ENCODE measurements around the gene PSMA8.
"Not testable (repeated sequence)": the region's sequence is repeated elsewhere in the genome, so short reads cannot be mapped to it uniquely, and the experiment has no call there.

The PSMA8 gene

DNA sequence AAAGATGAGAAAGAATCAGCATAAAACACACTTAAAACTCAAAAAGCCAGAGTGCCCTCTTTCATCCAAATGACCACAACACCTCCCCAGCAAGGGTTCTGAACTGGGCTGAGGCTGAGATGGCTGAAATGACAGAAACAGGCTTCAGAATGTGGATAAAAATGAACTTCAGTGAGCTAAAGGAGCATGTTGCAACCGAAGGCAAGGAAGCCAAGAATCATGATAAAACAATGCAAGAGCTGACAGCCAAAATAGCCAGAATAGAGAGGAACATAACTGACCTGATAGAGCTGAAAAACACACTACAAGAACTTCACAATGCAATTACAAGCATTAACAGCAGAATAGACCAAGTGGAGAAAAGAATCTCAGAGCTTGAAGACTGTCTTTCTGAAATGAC is 12.2 kb upstream of the PSMA8 start:
- no peak overlapping the region for H2BK5ac ChIP-seq (ENCODE audit: low read depth, low read length, poor library complexity)
- H3K79me2 ChIP-seq (ENCODE audit: control insufficient read depth, insufficient read depth, low read length, poor library complexity): no peaks in the 10 kb centered on the region
- H4K12ac ChIP-seq (ENCODE audit: low read depth, low read length): no peak overlapping the region
- H3K27me3 ChIP-seq (ENCODE audit: insufficient read depth, low read length): no peaks in the 10 kb centered on the region
- H4K91ac ChIP-seq (ENCODE audit: low read depth, low read length): no peak overlapping the region
- H3K4ac ChIP-seq (ENCODE audit: low read depth, low read length): no peak overlapping the region
- H3K9ac ChIP-seq (ENCODE audit: low read length): no peak overlapping the region
- no peaks in the 10 kb centered on the region for H3K79me1 ChIP-seq (ENCODE audit: low read length)
- H3K23ac ChIP-seq (ENCODE audit: low read length): no peak overlapping the region
- no peak overlapping the region for H2BK12ac ChIP-seq (ENCODE audit: low read length)
- WGBS (ENCODE audit: extremely low coverage, insufficient coverage, insufficient read length): no CpG with 5 or more reads among the region's 1 CpG
- no peak overlapping the region for H3K18ac ChIP-seq (ENCODE audit: low read length)
- peaks cover 2% of the 10 kb centered on the region for H3K9me3 ChIP-seq (ENCODE audit: insufficient read depth, low read depth, low read length)
- H2AK5ac ChIP-seq (ENCODE audit: low read length): no peak overlapping the region
- H4K8ac ChIP-seq (ENCODE audit: low read depth, low read length): no peak overlapping the region
- no peak overlapping the region for H2BK120ac ChIP-seq (ENCODE audit: insufficient read depth, low read length, poor library complexity)
- no peak for DNase-seq
- no peak overlapping the region for H2AFZ ChIP-seq (ENCODE audit: insufficient read depth, low read length, poor library complexity)
- no peak overlapping the region for H3K4me3 ChIP-seq (ENCODE audit: low read depth, low read length)
- no peaks in the 10 kb centered on the region for H3K4me1 ChIP-seq (ENCODE audit: control insufficient read depth in 1 of 2, insufficient read depth in 2 of 2, low read length in 2 of 2)
- no peak overlapping the region for H3K14ac ChIP-seq (ENCODE audit: low read length)
- no peak overlapping the region for H3K27ac ChIP-seq (ENCODE audit: low read depth, low read length)
- H3K36me3 ChIP-seq (ENCODE audit: control insufficient read depth in 1 of 2, insufficient read depth in 2 of 2, low read length in 2 of 2): no peaks in the 10 kb centered on the region
- no peak overlapping the region for H3K4me2 ChIP-seq (ENCODE audit: low read length)

DNA sequence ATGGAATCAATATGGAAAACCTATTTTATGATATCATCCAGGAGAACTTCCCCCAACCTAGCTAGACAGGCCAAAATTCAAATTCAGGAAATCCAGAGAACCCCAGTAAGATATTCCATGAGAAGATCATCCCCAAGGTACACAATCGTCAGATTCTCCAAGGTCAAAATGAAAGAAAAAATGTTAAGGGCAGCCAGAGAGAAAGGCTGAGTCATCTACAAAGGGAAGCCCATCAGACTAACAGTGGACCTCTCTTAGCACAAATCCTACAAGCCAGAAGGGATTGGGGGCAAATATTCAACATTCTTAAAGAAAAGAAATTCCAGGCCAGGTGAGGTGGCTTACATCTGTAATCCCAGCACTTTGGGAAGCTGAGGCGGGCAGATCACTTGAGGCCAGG is 11.7 kb upstream of the PSMA8 start:
- H2BK12ac ChIP-seq (ENCODE audit: low read length); H2AK5ac ChIP-seq (ENCODE audit: low read length); H3K36me3 ChIP-seq (ENCODE audit: control insufficient read depth in 1 of 2, insufficient read depth in 2 of 2, low read length in 2 of 2); H3K23ac ChIP-seq (ENCODE audit: low read length); H2BK120ac ChIP-seq (ENCODE audit: insufficient read depth, low read length, poor library complexity); DNase-seq; H2AFZ ChIP-seq (ENCODE audit: insufficient read depth, low read length, poor library complexity); H3K9me3 ChIP-seq (ENCODE audit: insufficient read depth, low read depth, low read length); H3K4me3 ChIP-seq (ENCODE audit: low read depth, low read length); H3K4ac ChIP-seq (ENCODE audit: low read depth, low read length); H3K4me2 ChIP-seq (ENCODE audit: low read length); H3K9ac ChIP-seq (ENCODE audit: low read length); H4K12ac ChIP-seq (ENCODE audit: low read depth, low read length); H3K79me2 ChIP-seq (ENCODE audit: control insufficient read depth, insufficient read depth, low read length, poor library complexity); H4K91ac ChIP-seq (ENCODE audit: low read depth, low read length); H3K4me1 ChIP-seq (ENCODE audit: control insufficient read depth in 1 of 2, insufficient read depth in 2 of 2, low read length in 2 of 2); H3K27ac ChIP-seq (ENCODE audit: low read depth, low read length); H3K18ac ChIP-seq (ENCODE audit: low read length); H3K14ac ChIP-seq (ENCODE audit: low read length); H3K79me1 ChIP-seq (ENCODE audit: low read length); H2BK5ac ChIP-seq (ENCODE audit: low read depth, low read length, poor library complexity); H4K8ac ChIP-seq (ENCODE audit: low read depth, low read length); H3K27me3 ChIP-seq (ENCODE audit: insufficient read depth, low read length): not testable (repeated sequence)
- WGBS (ENCODE audit: extremely low coverage, insufficient coverage, insufficient read length): no CpG with 5 or more reads among the region's 2 CpGs

GRCh38 chr18:26127786-26128185 is 5.9 kb upstream of the PSMA8 start:
- Histone ChIP-seq H3K79me1 (ENCODE audit: low read length) (no peaks in the 10 kb centered on the region), H3K4me1 (ENCODE audit: control insufficient read depth in 1 of 2, insufficient read depth in 2 of 2, low read length in 2 of 2) (no peaks in the 10 kb centered on the region), H3K27me3 (ENCODE audit: insufficient read depth, low read length) (no peaks in the 10 kb centered on the region), H3K9ac (ENCODE audit: low read length) (no peak overlapping the region), H3K36me3 (ENCODE audit: control insufficient read depth in 1 of 2, insufficient read depth in 2 of 2, low read length in 2 of 2) (no peaks in the 10 kb centered on the region), H2AK5ac (ENCODE audit: low read length) (no peak overlapping the region), H4K8ac (ENCODE audit: low read depth, low read length) (no peak overlapping the region), H4K12ac (ENCODE audit: low read depth, low read length) (no peak overlapping the region), H3K4me3 (ENCODE audit: low read depth, low read length) (no peak overlapping the region), H4K91ac (ENCODE audit: low read depth, low read length) (no peak overlapping the region), H3K4ac (ENCODE audit: low read depth, low read length) (no peak overlapping the region), H3K14ac (ENCODE audit: low read length) (no peak overlapping the region), H3K79me2 (ENCODE audit: control insufficient read depth, insufficient read depth, low read length, poor library complexity) (no peaks in the 10 kb centered on the region), H3K18ac (ENCODE audit: low read length) (no peak overlapping the region), H2BK120ac (ENCODE audit: insufficient read depth, low read length, poor library complexity) (no peak overlapping the region), H3K4me2 (ENCODE audit: low read length) (no peak overlapping the region), H3K27ac (ENCODE audit: low read depth, low read length) (no peak overlapping the region), H3K23ac (ENCODE audit: low read length) (no peak overlapping the region), H2BK12ac (ENCODE audit: low read length) (no peak overlapping the region), H2BK5ac (ENCODE audit: low read depth, low read length, poor library complexity) (no peak overlapping the region), H2AFZ (ENCODE audit: insufficient read depth, low read length, poor library complexity) (no peak overlapping the region), H3K9me3 (ENCODE audit: insufficient read depth, low read depth, low read length) (no peaks in the 10 kb centered on the region)
- WGBS (ENCODE audit: extremely low coverage, insufficient coverage, insufficient read length): no CpG with 5 or more reads among the region's 5 CpGs
- DNase-seq: no peak

DNA sequence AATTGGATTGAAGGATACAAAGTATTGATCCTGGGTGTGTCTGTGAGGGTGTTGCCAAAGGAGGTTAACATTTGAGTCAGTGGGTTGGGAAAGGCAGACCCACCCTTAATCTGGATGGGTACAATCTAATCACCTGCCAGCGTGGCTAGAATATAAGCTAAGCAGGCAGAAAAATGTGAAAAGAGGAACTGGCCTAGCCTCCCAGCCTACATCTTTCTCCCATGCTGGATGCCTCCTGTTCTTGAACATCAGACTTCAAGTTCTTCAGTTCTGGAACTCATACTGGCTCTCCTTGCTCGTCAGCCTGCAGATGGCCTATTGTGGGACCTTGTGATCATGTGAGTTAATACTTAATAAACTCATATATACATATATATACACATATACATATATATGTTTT is 5.5 kb upstream of the PSMA8 start:
- no CpG with 5 or more reads among the region's 2 CpGs for WGBS (ENCODE audit: extremely low coverage, insufficient coverage, insufficient read length)
- H4K12ac ChIP-seq (ENCODE audit: low read depth, low read length); H3K18ac ChIP-seq (ENCODE audit: low read length); H4K8ac ChIP-seq (ENCODE audit: low read depth, low read length); H3K27me3 ChIP-seq (ENCODE audit: insufficient read depth, low read length); H3K4ac ChIP-seq (ENCODE audit: low read depth, low read length); H3K79me2 ChIP-seq (ENCODE audit: control insufficient read depth, insufficient read depth, low read length, poor library complexity); H3K9ac ChIP-seq (ENCODE audit: low read length); H3K23ac ChIP-seq (ENCODE audit: low read length); H2BK120ac ChIP-seq (ENCODE audit: insufficient read depth, low read length, poor library complexity); H2AFZ ChIP-seq (ENCODE audit: insufficient read depth, low read length, poor library complexity); H3K4me2 ChIP-seq (ENCODE audit: low read length); H3K14ac ChIP-seq (ENCODE audit: low read length); H3K4me1 ChIP-seq (ENCODE audit: control insufficient read depth in 1 of 2, insufficient read depth in 2 of 2, low read length in 2 of 2); H3K79me1 ChIP-seq (ENCODE audit: low read length); H3K9me3 ChIP-seq (ENCODE audit: insufficient read depth, low read depth, low read length); H4K91ac ChIP-seq (ENCODE audit: low read depth, low read length); H3K27ac ChIP-seq (ENCODE audit: low read depth, low read length); H3K36me3 ChIP-seq (ENCODE audit: control insufficient read depth in 1 of 2, insufficient read depth in 2 of 2, low read length in 2 of 2); H2AK5ac ChIP-seq (ENCODE audit: low read length); H2BK12ac ChIP-seq (ENCODE audit: low read length); H3K4me3 ChIP-seq (ENCODE audit: low read depth, low read length); H2BK5ac ChIP-seq (ENCODE audit: low read depth, low read length, poor library complexity); DNase-seq: not testable (repeated sequence)

All from trophoblast cell (in vitro differentiated cells and primary cell).